GM21528 (cell line): Measurements from ENCODE around the gene CNKSR1.
"Not testable (repeated sequence)": the region's sequence is repeated elsewhere in the genome, so short reads cannot be mapped to it uniquely, and the experiment has no call there.

ENCODE experiments used
- ATAC-seq: cut with Tn5 transposase; IDR thresholded peaks from one replicate; pipeline ENCODE4 v1.9.1; 2021; ENCODE audit warnings: mild to moderate bottlenecking, moderate library complexity; ENCODE audit not compliant: unreplicated experiment, low FRiP score

Gene CNKSR1

DNA sequence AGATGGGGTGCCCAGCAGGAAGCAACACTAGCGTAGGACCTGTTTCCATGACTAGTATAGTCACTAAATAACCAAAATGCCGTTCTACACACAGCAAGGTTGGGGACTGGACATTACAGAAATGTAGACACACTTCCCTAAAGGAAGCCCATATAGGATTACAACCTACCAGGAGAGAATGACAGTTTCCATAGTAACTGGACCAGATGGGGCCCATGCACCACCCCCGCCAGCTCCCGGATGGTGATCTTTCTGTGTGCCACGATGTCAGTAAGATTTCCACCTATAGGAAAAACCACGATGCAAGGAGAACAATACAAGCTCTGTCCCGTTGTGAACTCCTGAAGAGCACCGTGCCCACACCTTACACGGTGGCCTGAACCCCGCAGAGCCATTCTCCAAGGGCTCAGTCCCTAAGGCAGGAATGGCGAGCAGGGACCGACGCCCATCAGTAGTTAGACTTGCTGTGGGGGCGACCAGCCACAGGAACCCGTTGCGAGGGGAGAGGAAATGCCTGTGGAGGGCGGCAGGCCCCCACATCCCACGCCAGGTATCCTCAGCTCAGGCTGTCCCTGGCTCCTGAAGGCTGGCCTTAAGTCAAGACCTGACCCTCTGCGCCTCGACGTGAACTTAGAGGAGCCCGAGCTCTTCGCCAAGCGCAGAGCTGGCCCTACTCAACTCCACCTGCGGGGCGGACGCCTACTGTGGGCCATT, 43.1 kb downstream of the CNKSR1 start:
- no peak for ATAC-seq

- ATAC-seq, result no peak
Observed at GRCh38 chr1:26221094-26221493, 43.8 kb downstream of the CNKSR1 start.

- no peak for ATAC-seq
Observed at GRCh38 chr1:26224606-26225005, 47.3 kb downstream of the CNKSR1 start.

GRCh38 chr1:26225033-26225831, 47.9 kb downstream of the CNKSR1 start:
- ATAC-seq, result no peak

- not testable (repeated sequence) for ATAC-seq
Observed at GRCh38 chr1:26230682-26231081, 53.4 kb downstream of the CNKSR1 start.

DNA sequence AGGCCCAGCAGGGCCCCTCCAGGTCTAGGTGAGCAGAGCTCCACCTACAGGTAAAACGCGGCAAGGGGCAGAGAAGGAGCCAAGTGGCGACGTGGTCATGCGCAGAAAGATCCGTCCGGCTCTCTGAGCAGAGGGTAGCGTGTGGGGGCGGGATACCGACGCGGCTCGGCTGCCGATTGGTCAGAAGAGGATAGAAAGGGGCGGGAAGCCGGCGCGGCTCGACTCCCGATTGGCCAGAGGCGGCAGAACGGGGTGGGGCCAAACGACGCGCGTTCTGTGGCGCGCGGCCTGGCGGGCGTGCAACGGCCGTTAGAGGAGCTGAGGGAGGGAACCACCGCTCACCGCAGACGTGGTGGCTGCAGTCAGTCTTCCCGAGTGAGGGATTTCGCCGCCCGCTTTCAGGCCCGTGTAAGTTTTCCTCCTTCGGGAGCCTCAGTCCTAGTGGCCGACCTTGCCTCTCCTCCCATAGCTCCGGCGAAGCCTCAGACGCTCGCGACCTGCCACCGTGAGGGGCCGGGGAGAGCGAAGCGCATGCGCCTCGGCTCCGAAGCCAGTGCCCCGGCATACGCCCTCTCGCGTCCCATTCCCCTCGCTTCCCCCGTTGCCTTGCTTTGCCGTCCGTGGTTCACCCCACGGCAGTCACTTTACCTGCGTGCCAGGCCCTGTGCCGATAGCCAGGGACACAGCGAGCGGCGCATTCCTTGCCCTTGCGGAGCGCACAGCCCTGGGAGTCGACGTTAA, 56.8 kb downstream of the CNKSR1 start, which contains the start of gene CEP85:
CEP85 (plus strand) TSS at position 298 of the 741 bp plus-strand sequence. CDS start 5,584 bp downstream, outside the sequence.
- peak; percentile 88 for ATAC-seq

DNA sequence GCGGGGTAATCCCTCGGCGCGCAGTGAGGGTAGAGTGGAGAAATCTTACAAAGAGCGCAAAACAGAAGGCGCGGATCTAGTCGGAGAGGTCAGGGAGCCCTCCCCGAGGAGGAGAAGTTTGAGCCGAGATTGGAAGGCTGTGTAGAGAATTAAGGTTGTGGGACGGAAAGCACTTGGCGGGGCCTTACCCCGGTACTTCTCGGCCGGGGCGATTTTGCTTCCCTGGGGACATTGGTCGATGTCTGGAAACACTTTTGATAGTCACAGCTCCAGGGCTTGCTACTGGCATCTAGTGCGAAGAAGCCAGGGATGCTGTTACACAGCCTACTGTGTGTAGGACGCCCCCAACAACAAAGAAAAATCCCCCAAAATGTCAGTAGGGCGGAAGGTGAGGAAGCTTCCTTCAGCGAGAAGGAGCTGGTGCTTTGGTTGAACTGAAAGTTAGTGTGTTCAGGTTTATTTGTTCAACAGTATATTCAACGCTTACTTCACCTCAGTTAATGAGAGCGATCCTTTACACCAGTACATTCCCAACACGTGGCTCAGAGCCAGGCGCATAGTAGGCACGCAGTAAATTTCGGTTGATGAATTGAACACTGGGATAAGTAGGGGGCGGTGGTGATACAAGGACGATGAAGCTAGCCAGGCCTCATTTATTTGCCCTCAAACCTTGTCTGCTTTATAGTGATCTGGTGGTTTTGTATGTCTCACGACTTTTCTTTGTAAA, 57.5 kb downstream of the CNKSR1 start:
- peak; percentile 7 for ATAC-seq

DNA sequence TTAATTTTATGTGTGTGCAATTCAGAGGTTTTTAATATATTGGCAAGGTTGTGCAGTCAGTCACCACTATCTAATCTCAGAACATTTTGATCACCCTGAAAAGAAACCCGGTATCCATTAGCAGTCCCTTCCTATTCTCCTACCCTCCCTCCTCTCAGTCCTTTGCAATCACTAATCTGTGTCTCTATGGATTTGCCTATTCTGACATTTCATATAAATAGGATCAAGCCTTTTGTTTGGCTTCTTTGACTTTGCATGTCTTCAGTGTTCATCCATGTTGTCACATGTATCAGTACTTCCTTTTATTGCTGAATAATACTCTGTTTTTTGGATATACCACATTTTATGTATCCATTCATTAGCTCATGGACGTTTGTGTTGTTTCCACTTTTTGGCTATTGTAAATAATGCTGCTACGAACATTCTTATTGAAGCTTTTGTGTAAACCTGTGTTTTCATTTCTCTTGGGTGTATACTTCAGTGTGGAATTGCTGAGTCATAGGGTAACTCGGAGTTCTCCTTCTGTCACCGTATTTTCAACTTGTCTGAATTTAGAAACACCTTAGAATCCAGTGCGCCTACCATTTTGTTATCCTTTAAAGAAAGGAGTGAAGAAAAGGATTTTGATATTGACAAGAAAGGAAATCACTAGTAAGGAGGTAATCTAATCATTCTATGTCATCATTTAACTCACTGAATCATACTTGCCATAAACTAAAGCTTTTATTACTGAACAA, 60.1 kb downstream of the CNKSR1 start:
- ATAC-seq, result no peak
